ENCODE data around the gene TYK2. TPM values are rescaled to one million over a fixed set of nuclear protein-coding genes. Genes with fewer than 3 reads are reported as not detected.

TYK2 gene
- total RNA-seq, 1 donor from 2014 or later = 103 TPM

DNA sequence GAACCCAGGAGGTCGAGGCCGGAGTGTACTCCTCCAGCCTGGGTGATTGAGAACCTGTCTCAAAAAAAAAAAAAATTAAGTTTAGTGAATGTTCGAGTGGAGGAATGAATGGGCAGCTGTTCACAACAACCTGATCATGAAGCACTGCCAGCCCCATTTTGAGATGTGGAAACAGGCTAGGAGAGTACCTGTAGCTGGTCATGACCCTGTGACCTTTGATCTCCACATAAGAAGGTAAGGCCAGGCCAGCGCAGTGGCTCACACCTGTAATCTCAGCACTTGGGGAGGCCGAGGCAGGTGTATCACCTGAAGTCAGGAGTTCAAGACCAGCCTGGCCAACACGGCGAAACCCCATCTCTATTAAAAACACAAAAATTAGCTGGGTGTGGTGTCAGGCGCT, 54.6 kb downstream of the TYK2 start:
- TF ChIP-seq, protein P1, sequence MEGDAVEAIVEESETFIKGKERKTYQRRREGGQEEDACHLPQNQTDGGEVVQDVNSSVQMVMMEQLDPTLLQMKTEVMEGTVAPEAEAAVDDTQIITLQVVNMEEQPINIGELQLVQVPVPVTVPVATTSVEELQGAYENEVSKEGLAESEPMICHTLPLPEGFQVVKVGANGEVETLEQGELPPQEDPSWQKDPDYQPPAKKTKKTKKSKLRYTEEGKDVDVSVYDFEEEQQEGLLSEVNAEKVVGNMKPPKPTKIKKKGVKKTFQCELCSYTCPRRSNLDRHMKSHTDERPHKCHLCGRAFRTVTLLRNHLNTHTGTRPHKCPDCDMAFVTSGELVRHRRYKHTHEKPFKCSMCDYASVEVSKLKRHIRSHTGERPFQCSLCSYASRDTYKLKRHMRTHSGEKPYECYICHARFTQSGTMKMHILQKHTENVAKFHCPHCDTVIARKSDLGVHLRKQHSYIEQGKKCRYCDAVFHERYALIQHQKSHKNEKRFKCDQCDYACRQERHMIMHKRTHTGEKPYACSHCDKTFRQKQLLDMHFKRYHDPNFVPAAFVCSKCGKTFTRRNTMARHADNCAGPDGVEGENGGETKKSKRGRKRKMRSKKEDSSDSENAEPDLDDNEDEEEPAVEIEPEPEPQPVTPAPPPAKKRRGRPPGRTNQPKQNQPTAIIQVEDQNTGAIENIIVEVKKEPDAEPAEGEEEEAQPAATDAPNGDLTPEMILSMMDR (conservative IDR thresholded peaks at IDR 0.05; ENCODE audit: low read depth, low read length) = no peak
- no peak for DNase-seq (ENCODE audit: low read depth)
- H3K4me3 ChIP-seq (ENCODE audit: low read depth, low read length) = no peak overlapping the region

DNA sequence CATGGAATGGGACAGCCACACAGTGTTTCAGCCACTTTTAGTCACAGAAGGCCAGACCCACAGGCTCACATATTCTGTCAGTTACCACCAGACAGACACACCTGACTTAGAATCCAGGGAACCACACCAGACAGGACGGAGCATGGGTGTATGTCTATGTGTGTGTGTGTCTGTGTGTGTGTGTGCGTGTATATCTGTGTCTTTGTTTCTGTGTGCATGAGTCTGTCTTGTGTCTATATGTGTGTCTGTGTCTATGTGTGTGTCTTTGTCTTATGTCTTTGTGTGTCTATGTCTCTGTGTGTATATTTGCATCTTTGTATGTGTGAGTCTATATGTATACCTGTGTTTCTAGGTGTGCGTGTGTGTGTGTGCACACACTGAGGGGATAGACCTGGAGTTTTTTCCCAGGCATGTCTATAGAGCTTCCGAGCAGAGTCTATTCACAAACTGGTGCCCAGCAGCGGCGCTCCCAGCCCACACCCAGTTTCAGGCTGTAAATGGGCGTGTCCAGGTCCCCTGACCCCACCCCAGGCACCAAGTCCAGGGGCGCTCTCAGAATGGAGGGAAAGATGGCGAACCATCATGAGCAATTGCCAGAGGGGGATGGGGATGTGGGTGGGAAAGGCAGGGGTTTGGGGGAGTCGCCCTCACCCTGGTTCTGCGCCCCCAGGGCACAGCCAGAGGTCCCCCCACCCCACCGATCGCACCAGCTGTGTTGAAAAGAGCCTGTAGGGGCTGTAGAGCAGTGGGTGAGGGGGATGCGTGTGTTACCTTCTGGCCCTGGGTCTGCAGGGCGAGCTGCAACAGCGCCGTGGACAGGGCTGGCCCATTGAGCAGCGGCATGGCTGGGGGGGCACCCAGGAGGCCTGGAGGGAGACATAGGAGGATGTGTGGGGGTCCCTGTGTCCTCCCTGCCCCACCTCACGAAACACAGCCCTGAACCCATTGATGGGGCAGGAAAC, 58.2 kb downstream of the TYK2 start:
- TF ChIP-seq, protein P1 (conservative IDR thresholded peaks at IDR 0.05; ENCODE audit: low read depth, low read length) = no peak
- DNase-seq (ENCODE audit: low read depth) = no peak
- no peak overlapping the region for H3K4me3 ChIP-seq (ENCODE audit: low read depth, low read length)

DNA sequence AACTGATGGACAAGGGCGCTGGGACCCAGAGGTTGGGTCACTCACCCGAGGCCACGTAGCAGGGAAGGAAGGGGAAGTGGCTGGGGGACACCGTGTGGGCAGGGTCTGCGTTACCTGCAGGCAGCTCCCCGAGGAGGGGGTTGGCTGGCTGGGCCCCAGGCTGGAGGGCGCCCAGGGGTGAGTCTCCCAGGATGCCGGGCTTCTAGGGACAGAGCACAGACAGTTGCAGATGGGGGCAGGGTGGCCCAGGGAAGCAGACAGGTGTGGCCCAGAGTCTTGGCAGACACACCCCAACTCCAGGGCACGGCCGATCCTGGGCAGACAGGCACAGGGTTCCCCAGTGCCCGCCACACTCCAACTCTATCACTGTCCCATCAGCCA, 59.0 kb downstream of the TYK2 start:
- no peak overlapping the region for H3K4me3 ChIP-seq (ENCODE audit: low read depth, low read length)
- no peak for DNase-seq (ENCODE audit: low read depth)
- TF ChIP-seq, protein P1 (conservative IDR thresholded peaks at IDR 0.05; ENCODE audit: low read depth, low read length) = no peak

DNA sequence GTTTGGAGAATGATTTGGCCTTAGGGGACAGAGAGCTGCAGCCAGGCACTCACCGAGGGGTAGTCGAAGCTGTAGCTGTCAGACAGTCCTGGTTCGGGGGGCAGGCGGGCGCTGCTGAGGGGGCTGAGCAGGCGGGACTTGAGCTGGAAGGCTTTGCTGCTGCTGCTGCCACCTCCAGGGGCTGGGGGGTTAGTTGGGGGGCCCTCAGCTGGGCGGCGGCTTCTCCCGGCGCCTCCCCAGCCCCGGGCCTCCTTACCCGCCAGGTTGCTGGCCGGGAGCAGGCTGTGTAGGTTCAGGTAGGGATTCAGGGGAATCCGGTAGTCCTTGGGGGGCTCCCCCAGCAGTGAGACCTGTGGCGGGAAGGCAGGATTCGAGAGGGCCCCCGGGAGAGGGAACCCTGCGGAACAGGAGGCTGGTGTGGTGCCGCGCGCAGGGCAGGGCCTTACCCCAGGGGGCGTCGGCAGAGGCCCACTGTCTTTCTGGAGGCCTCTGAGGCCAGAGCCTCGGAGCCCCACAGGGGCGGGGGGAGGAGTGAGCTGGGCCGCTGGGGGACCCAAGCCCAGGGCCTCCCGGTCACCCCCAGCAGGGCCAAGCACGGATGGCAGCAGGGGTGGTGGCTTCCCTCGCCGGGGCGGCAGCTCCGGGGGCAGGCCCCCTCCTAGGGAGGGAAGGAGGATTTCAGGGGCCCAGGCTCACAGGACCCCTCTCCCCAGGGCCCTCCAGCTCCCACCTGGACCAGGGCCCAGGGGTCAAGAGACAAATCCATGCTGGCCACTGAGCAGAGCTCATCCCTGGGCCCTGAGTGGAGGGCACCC, 59.6 kb downstream of the TYK2 start:
- DNase-seq (ENCODE audit: low read depth) = no peak
- TF ChIP-seq, protein P1 (conservative IDR thresholded peaks at IDR 0.05; ENCODE audit: low read depth, low read length) = no peak

DNA sequence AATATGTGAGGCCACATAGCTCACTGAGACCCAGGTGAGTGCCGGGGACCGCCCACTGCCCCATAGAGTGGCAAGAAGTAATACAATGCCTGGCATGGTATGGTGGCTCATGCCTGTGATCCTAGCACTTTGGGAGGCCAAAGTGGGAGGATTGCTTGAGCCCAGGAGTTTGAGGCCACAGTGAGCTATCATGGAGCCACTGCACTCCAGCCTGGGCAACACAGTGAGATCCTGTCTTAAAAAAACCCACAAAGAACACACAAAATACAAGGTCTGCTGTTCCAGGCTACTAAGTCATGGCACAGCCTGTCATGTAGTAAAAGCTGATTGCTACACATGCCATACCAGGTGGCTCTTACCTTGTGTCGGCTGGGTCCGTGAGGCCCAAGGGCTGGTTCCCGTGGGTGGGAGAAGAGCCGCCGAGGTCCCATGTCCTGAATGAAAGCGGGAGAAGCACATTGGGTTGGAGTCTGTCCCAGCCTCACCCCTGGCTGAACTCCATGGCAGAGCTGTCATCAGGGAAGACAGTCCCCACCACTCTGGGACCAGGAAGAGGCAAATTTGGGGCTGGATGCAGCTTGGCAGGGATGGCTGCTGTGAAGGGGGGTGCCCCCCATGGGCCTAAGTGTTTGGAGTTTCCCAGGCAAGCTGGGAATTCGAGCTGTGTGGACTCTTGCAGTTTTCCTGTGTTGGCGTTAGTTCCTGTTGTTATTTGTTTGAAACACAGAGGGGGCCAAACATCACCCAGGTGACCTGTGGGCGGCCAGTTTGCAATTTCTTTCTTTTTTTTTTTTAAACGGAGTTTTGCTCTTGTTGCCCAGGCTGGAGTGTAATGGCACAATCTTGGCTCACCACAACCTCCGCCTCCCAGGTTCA, 61.3 kb downstream of the TYK2 start:
- TF ChIP-seq, protein P1 (conservative IDR thresholded peaks at IDR 0.05; ENCODE audit: low read depth, low read length) = no peak
- no peak for DNase-seq (ENCODE audit: low read depth)

More for the DNA sequence above, 59.6 kb downstream of the TYK2 start:
- H3K4me3 ChIP-seq (ENCODE audit: low read depth, low read length) = no peak overlapping the region

DNA sequence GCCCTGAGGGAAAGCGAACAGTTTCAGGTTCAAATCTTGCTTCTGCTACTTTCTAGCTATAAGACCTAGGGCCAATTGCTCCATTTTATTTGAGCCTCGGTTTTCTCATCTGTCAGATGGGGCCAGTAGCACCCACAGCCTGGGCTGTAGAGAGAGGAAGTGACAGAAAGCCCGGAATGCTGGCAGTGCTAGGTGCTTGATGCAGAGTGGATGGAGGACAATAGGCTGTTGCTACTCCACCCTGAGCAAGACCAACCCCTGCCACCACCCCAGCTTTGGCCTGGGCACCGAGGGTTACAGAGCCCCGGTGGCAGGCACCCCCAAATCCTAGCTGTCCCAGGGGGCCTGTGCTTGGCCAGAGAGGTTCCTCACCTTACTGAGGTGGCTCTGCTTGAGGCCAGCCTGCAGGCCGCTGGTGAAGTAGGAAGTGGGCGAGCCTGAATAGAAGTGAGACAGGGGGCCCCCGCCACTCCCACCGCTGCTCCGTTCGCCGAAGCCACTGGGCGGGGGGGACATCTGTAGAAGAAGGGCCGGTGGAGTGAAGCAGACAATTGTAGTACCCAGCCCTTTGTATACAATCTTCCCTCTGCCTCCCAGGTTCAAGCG, 62.4 kb downstream of the TYK2 start:
- no peak overlapping the region for H3K4me3 ChIP-seq (ENCODE audit: low read depth, low read length)
- DNase-seq (ENCODE audit: low read depth) = no peak
- TF ChIP-seq, protein P1 (conservative IDR thresholded peaks at IDR 0.05; ENCODE audit: low read depth, low read length) = no peak

More for the DNA sequence above, 61.3 kb downstream of the TYK2 start:
- no peak overlapping the region for H3K4me3 ChIP-seq (ENCODE audit: low read depth, low read length)

Data from epithelial cell of proximal tubule (primary cell).